Left ventricle myocardium superior (tissue), 1 donor: ENCODE data around the gene GSE1. TPM values are rescaled to one million over a fixed set of nuclear protein-coding genes. Genes with fewer than 3 reads are reported as not detected.

Experiments used
- ATAC-seq: fragments of 200-7000 bp; cut with Tn5 transposase; one replicate; pipeline ENCODE4 v1.9.1; 2020; ENCODE audit warnings: mild to moderate bottlenecking, moderate library complexity
- DNase-seq: peaks from one replicate; pipeline ENCODE4 v3.0.0-alpha.2; 2020
- intact Hi-C: fragments of 100-400 bp; cut with micrococcal nuclease; formaldehyde crosslinking; loops from one replicate; pipeline ENCODE4 v1.11.0; 2022
- total RNA-seq: library from RNA; stranded (reverse); fragmentation: NEBNext Ultra II Directional; extraction: Animal tissue kit (Norgen Biotek cat#: 25700); gene quantifications from one replicate; pipeline ENCODE4 v1.2.1, GENCODE V29; 2021
- donor health status: DM: no; HTN: yes; CAD: no; lungs with severe emphysema.

GSE1 gene
- total RNA-seq, 1 donor from 2014 or later: 40.4 TPM

DNA sequence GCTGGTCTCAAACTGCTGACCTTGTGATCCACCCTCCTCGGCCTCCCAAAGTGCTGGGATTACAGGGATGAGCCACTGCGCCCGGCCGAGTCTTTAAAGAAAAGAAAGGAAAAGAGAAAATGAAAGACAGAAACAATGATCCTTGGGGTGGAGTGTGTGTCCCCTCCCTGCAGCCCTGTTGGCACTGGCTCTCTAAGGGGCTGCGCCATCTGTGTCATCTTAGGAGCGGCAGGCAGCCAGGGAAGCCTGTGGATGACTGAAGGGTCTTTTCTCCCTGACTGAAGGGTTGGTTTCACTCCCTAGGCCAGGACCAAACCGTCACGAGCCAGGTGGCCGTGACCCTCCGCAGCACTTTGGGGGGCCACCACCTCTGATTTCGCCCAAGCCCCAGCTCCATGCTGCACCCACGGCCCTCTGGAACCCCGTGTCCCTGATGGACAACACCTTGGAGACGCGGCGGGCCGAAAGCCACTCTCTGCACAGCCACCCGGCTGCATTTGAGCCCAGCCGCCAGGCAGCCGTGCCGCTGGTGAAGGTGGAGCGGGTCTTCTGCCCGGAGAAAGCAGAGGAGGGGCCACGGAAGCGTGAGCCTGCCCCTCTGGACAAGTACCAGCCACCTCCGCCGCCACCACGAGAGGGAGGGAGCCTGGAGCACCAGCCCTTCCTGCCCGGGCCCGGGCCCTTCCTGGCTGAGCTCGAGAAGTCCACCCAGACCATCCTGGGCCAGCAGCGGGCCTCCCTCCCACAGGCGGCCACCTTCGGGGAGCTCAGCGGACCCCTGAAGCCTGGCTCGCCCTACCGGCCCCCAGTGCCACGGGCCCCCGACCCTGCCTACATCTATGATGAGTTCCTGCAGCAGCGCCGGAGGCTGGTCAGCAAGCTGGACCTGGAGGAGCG is 48.0 kb downstream of the GSE1 start:
- DNase-seq: no peak
- no peak for ATAC-seq
- intact Hi-C loops: no loop called here

DNA sequence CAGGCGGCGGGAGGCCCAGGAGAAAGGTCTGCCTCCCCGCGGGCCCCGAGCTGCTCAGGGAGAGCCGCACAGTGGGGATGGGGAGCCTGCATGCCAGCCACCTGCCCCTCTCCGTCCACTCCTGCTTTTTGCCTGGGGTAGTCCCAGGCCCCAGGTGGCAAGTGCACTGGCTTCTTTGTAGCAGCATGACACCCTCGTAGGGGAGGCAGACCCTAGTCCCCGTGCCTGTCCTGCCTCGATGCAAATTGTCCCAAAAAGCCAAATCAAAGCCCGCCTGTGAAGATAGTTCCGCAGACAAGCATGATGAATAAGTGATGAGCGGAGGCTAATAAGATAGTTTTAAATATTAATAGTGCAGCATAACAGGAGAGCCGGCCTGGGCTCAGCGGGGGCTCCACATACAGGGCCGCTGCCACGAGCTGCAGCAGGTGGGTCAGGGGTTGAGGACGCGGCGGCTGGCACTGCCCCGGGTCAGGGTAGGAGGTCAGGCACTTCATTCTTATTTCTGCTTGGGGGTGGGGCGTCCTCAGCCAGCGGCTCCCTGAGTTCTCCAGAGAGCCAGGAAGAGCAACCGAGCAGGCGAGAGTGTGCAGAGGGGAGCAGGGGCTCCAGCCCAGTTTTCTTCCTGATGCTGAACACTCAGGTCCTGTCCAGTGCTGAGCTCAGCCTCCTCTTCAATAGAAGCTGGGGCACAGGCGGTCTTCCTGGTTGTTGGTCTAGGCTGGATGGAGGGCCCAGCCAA is 48.8 kb downstream of the GSE1 start:
- DNase-seq (no peak), ATAC-seq (no peak)
- intact Hi-C loops: no loop called here

- DNase-seq (no peak), ATAC-seq (no peak)
- intact Hi-C loops: no loop called here
Observed at GRCh38 chr16:85662482-85662812, 49.3 kb downstream of the GSE1 start.

DNA sequence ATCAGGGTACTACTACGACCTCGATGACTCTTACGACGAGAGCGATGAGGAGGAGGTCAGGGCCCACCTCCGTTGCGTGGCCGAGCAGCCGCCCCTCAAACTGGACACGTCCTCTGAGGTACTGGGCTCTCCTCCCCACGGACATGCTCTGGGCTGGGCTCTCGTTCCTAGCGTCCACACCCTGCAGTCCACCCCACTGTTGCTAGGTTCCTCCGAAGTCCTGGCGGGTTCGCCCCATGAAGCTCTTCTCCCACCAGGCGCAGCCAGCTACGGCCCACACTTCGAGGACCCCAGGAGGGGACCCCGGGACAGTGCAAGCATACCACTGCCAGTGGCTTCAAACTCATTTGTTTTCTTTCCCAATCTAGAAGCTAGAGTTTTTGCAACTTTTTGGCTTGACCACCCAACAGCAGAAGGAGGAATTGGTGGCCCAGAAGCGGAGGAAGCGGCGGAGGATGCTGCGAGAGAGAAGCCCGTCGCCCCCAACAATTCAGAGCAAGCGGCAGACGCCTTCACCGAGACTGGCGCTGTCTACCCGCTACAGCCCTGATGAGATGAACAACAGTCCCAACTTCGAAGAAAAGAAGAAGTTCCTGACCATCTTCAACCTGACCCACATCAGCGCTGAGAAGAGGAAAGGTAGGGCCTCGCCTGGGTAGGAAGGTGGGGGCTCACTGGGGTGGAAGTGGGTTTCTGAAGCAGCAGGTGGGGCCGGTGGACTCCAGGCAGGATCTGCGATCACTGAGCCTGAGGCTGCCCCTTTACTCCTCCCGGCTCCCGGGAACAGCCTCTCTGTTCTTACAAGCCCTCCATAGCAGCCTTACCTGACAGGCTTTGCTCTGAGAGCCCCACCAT is 50.1 kb downstream of the GSE1 start:
- DNase-seq (no peak), ATAC-seq (no peak)
- intact Hi-C loops: no loop called here

DNA sequence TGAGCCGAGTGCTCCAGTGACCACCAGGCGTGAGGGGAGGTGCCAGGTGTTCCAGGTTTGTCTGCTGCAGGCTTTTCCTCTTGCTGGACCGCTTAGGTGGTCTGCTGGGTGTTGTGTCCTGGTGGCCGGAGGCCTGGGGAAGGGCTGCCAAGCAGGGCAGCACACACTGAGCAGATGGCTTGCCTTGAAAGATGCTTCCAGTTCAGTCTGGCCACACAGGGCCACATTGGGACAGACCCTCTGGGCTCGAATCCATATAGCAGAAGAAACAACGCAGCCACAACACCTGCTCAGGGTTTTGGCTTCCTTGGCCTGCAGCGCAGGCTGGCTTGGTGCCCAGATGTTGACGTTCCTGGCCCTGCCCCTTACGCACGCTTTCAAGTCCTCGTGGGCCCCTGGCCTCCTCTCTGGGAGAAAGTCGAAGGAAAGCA is 50.8 kb downstream of the GSE1 start:
- intact Hi-C loops: no loop called here
- DNase-seq (no peak), ATAC-seq (no peak)

GRCh38 chr16:85664580-85665372 is 51.7 kb downstream of the GSE1 start:
- no peak for ATAC-seq
- intact Hi-C loops: no loop called here
- no peak for DNase-seq

DNA sequence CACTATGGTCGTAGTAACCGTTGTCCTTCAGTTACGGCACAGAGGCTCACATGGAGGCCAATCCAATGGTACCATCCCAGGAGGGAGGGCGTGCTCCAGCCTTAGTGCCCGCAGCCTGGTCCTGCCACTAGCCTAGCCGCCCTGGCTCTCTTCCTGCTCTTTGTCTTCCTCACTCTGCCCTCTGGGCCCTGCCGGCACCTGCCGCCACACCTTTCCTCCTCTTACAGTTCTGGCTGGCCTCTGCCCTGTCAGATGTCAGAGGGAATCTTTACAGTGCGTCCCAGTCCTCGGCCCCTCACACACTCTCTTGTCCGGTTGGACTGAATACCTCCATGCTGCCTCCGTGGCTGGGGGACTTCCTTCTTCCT is 52.2 kb downstream of the GSE1 start:
- ATAC-seq (no peak), DNase-seq (no peak)
- intact Hi-C loops: no loop called here

- ATAC-seq: no peak
- intact Hi-C loops: no loop called here
- DNase-seq: no peak
Observed at GRCh38 chr16:85665929-85666328, 52.8 kb downstream of the GSE1 start.

DNA sequence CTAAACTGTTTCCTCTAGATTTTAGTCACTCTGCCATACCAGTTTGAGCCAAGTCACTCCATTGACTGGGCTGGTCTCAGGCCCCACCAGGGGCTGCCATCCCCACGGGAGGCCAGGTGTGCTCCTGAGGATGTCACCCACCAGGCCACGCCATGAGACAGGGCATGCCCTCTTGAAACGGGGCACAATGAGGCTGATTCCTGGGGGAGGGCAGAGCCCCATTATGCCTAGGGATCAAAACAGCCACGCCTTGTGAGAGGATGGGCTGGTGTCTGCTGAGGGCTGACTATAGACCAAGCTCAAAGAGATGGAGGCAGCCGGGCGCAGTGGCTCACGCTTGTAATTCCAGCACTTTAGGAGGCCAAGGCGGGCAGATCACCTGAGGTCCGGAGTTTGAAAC is 54.1 kb downstream of the GSE1 start:
- ATAC-seq: no peak
- no peak for DNase-seq
- intact Hi-C loops: no loop called here

DNA sequence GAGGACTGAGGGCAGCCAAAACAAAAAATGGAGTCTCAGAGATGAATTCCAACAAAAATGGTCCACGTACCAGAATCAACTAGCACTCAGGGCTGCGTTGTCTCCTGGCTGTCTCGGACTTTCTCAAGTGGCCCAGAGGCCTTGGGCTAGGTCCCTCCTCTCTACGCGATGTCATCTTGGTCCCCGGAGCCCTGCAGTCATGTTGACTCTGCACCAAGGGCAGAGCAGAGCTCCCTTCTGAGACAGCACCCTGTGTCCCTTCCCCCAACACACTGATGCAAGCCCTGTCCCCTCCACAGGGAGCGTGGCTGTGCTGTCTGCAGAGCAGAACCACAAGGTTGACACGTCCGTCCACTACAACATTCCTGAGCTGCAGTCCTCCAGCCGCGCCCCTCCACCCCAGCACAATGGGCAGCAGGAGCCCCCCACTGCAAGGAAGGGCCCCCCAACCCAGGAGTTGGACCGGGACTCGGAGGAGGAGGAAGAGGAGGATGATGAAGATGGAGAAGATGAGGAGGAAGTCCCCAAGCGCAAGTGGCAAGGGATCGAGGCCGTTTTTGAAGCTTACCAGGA is 54.8 kb downstream of the GSE1 start:
- no peak for DNase-seq
- intact Hi-C loops: no loop called here

GRCh38 chr16:85668676-85669424 is 55.7 kb downstream of the GSE1 start:
- DNase-seq (no peak), ATAC-seq (no peak)
- intact Hi-C loops: no loop called here

More for the DNA sequence above, 54.8 kb downstream of the GSE1 start:
- no peak for ATAC-seq

- intact Hi-C loops: no loop called here
- no peak for DNase-seq
- ATAC-seq: no peak
Observed at GRCh38 chr16:85670840-85671239, 57.7 kb downstream of the GSE1 start.

GRCh38 chr16:85673529-85674417 is 60.7 kb downstream of the GSE1 start:
- DNase-seq (peak; percentile 79), ATAC-seq (peak; percentile 97)
- intact Hi-C loops: no loop called here

DNA sequence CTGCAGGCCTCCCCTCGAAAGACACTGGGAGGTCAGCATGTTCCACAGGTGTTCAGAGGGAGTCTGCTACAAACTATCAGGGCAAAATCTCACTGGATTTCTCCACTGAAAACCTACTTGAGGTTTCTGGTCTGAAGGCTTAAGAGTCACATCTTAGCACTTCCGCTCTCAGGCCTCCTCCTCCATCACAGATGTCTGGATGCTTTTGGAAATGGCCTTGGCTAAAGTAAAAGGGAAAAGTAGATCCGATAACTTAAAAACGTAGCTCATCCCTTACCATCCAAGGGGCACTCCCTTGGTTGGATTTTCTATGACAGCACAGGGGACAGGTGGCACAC is 61.3 kb downstream of the GSE1 start:
- no peak for DNase-seq
- intact Hi-C loops: no loop called here

GRCh38 chr16:85674828-85675227 is 61.7 kb downstream of the GSE1 start:
- intact Hi-C loops: no loop called here
- DNase-seq: no peak
- ATAC-seq: no peak

More for the DNA sequence above, 61.3 kb downstream of the GSE1 start:
- no peak for ATAC-seq

GRCh38 chr16:85675251-85675874 is 62.2 kb downstream of the GSE1 start:
- intact Hi-C loops: no loop called here
- no peak for DNase-seq
- ATAC-seq: no peak

DNA sequence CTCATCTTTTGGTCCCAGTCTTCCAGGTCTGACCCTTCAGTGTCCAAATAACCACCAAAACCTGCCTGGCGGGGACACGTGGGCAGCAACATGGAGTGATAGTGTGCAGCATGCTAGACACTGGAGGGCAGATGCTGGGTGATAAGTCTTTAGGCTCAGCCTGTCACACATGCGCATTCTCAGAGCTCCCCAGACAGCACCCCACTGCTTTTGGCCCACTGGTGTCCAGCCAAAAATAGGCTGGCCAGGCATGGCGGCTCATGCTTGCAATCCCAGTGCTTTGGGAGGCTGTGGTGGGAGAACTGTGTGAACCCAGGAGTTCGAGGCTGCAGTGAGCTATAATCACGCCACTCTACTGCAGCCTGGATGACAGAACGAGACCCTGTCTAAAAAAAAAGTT is 63.3 kb downstream of the GSE1 start:
- intact Hi-C loops: no loop called here
- ATAC-seq (no peak), DNase-seq (no peak)
